ENCODE data around the gene RHOC. TPM values are rescaled to one million over a fixed set of nuclear protein-coding genes. Genes with fewer than 3 reads are reported as not detected.

The RHOC gene
- total RNA-seq, 1 donor from 2014 or later = 300 TPM

DNA sequence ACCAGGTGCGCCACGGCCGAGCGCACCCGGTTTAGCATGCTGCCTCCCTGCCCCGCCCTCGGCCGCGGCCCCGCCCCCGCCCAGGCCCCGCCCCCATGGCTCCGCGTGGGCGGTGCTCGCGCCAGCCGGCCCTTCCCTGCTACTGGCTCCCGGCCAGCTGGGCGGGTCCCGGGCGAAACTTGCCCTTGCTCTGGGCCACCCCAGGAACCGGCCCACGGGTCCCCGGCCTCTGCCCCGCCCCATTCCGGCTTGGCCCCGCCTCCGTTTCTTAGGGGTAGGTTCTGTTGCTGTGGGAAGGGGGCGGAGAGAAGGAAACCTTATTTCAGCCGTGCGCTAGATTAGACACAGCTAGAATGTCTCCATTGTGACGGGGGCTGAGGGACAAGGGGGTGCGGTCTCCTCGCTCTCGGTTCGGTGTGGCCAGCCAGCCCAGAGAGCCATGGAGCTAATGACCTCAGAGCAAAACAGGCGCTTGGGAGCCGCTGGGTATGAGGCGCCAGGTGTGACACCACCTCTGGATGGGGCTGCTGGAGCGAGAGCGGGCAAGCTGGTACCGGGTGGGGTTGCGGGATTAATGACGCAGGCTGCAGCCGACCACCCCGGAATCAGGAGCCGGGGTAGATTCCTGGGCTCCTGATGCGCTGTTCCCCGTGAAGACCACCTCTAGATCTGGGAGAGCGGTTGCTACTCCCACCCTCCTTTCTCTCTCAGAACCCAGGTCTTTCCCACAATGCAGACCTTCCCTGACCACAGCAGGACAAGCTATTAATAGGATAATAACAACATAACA lies 8.5 kb upstream of the RHOC start, which contains the start of gene PPM1J:
Gene PPM1J, minus strand, starts transcription at position 69 of the 790 bp plus-strand sequence. Its CDS starts 31 bp downstream, at position 38.
- H3K27me3 Mint-ChIP-seq (ENCODE audit: unreplicated experiment) = peaks cover 16% of the 10 kb centered on the region
- TF ChIP-seq CTCF (IDR thresholded peaks at IDR 0.05; ENCODE audit: unreplicated experiment) = no peak
- peak within 1 kb of the TSS; percentile 89 for H3K4me3 Mint-ChIP-seq (ENCODE audit: unreplicated experiment)
- no peaks in the 10 kb centered on the region for H3K9me3 Mint-ChIP-seq (ENCODE audit: unreplicated experiment)
- peaks cover 16% of the 10 kb centered on the region for H3K4me1 Mint-ChIP-seq (ENCODE audit: unreplicated experiment)
- peaks cover 7% of the 10 kb centered on the region for H3K36me3 Mint-ChIP-seq (ENCODE audit: low read depth, unreplicated experiment)
- H3K27ac Mint-ChIP-seq (ENCODE audit: unreplicated experiment) = no peak within 1 kb of the TSS
- peak; percentile 99 for DNase-seq (ENCODE audit: low spot score)

DNA sequence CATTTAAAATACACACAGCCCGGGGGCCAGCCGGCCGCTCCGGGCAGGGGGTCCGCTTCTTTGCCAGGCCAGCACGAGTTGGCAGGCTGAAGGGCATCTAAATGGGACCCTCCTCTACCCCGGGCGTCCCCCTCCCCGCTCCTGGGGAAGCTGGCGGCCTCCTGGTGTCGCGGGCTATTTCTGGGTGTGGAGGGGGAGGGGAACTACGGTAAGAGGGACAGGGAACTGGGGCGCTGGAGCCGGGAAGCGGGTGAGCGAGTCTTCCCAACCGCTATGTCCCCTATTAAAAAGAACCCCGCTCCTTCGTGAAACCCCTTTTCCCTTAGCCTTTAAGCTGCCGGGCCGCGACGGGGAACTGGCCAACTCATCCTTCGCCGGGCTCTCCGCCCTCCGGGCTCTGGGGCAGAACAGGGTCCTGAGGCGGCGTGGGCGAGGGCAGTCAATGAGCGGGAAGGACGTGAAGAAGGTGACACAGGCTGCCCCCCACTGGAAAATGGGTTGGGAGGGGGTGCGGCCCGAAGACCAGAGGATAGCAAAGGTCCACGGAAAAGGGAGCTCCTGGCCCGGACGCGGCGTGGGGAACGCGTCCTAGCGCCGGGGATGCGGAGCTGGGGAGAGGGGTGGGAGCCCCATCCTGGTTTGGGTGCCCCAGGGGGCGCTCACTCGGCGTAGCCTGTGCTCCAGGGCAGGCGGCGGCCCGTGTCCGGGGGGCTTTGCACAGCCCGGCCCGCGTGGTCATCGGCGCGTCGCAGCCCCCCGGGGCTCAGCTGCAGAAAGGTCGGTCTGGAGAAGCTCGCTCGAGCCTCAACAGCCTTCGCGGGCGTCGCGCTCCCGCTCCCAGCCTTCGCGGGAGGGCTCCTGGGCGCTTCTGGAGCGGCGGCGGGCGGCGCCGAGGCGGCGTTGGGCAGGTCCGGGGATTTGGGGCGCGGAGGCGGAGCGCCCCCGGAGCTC lies 7.7 kb upstream of the RHOC start:
- no peak for TF ChIP-seq CTCF (IDR thresholded peaks at IDR 0.05; ENCODE audit: unreplicated experiment)
- peaks cover 17% of the 10 kb centered on the region for H3K27me3 Mint-ChIP-seq (ENCODE audit: unreplicated experiment)
- peaks cover 16% of the 10 kb centered on the region for H3K4me1 Mint-ChIP-seq (ENCODE audit: unreplicated experiment)

DNA sequence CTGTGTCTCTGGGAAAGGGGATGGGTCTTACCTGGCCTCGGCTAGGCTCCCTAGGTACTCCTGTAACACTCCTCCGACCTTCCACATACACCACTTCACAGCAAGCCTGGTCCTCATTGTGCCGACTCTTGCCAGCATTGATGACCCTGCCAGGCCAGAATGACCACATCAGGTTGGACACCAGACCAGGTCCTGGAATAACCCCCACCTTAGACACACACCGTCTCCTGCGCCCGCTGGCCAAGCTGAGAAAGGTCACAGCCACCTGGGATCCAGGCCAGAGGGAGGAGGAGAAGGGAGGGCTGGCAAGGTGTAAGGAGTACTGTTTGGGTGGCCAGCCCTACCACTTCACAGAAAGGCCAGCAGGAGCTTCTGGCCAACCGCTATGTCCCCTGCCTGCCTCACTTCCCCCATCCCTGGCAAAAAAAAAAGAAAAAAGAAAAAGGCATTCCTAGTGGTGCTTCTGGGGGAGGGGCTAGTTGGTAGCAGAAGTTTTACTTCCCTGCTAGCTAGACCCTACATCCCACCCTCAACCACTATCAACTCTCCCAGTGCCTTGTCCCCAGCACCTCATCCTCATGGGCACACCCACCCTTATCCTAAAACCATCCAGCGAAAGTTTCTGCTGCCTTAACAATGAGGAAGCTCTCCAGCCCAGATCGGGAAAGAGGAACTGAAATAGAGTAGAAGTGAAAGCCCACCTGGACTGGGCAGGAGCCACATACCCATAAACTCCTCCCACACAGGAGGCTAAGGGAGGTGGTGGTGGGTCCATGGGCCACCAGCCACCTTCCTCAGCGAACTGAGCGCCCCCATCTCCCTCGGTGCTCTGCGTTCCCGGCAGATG lies 6.8 kb upstream of the RHOC start:
- Mint-ChIP-seq H3K4me1 (ENCODE audit: unreplicated experiment) (peaks cover 16% of the 10 kb centered on the region), H3K4me3 (ENCODE audit: unreplicated experiment) (peak overlapping the region; percentile 79), H3K36me3 (ENCODE audit: low read depth, unreplicated experiment) (peaks cover 11% of the 10 kb centered on the region), H3K27me3 (ENCODE audit: unreplicated experiment) (peaks cover 18% of the 10 kb centered on the region), H3K27ac (ENCODE audit: unreplicated experiment) (peak overlapping the region; percentile 3), H3K9me3 (ENCODE audit: unreplicated experiment) (no peaks in the 10 kb centered on the region)
- no peak for TF ChIP-seq CTCF (IDR thresholded peaks at IDR 0.05; ENCODE audit: unreplicated experiment)
- no peak for DNase-seq (ENCODE audit: low spot score)

More for the DNA sequence above, 7.7 kb upstream of the RHOC start:
- peak overlapping the region; percentile 79 for H3K4me3 Mint-ChIP-seq (ENCODE audit: unreplicated experiment)
- H3K9me3 Mint-ChIP-seq (ENCODE audit: unreplicated experiment) = no peaks in the 10 kb centered on the region
- DNase-seq (ENCODE audit: low spot score) = peak; percentile 43
- peaks cover 7% of the 10 kb centered on the region for H3K36me3 Mint-ChIP-seq (ENCODE audit: low read depth, unreplicated experiment)
- H3K27ac Mint-ChIP-seq (ENCODE audit: unreplicated experiment) = no peak overlapping the region

GRCh38 chr1:112712701-112713128 lies 5.8 kb upstream of the RHOC start:
- Mint-ChIP-seq H3K27ac (ENCODE audit: unreplicated experiment) (no peak overlapping the region), H3K27me3 (ENCODE audit: unreplicated experiment) (peaks cover 24% of the 10 kb centered on the region), H3K4me1 (ENCODE audit: unreplicated experiment) (peaks cover 21% of the 10 kb centered on the region), H3K36me3 (ENCODE audit: low read depth, unreplicated experiment) (peaks cover 15% of the 10 kb centered on the region), H3K4me3 (ENCODE audit: unreplicated experiment) (no peak overlapping the region), H3K9me3 (ENCODE audit: unreplicated experiment) (no peaks in the 10 kb centered on the region)
- no peak for DNase-seq (ENCODE audit: low spot score)
- TF ChIP-seq CTCF (IDR thresholded peaks at IDR 0.05; ENCODE audit: unreplicated experiment) = no peak

Data from endothelial cell (in vitro differentiated cells).